Fibroblast of the aortic adventitia (primary cell): ENCODE measurements around the gene GRAMD1A. TPM values are rescaled to one million over a fixed set of nuclear protein-coding genes. Genes with fewer than 3 reads are reported as not detected.
"Not testable (repeated sequence)": the region's sequence is repeated elsewhere in the genome, so short reads cannot be mapped to it uniquely, and the experiment has no call there.

Source experiments
- DNase-seq: peaks from one replicate; pipeline ENCODE4 v3.0.0-alpha.2; 2010; ENCODE audit warnings: low read depth
- H3K4me3 ChIP-seq: 2 replicates; pipeline ENCODE4 v1.5.1; 2011; ENCODE audit warnings: low read depth, mild to moderate bottlenecking, control low read depth, low read length, moderate library complexity
- total RNA-seq: library from RNA; depleted of rRNA; stranded (reverse); fragments of >200 nt; gene quantifications from 2 replicates; pipeline ENCODE4 v1.2.3, GENCODE V29; 2012; ENCODE audit warnings: low replicate concordance
- TF ChIP-seq, protein P1 (sequence below): IDR thresholded peaks from 2 replicates; pipeline ENCODE4 v1.5.1; 2011; ENCODE audit warnings: mild to moderate bottlenecking, low read length, control low read depth, inconsistent platforms; ENCODE audit not compliant: insufficient read depth

GRAMD1A gene
- total RNA-seq, 1 donor = 25.1 TPM

GRCh38 chr19:35004517-35005255 lies 4.6 kb downstream of the GRAMD1A start:
- TF ChIP-seq, protein P1, sequence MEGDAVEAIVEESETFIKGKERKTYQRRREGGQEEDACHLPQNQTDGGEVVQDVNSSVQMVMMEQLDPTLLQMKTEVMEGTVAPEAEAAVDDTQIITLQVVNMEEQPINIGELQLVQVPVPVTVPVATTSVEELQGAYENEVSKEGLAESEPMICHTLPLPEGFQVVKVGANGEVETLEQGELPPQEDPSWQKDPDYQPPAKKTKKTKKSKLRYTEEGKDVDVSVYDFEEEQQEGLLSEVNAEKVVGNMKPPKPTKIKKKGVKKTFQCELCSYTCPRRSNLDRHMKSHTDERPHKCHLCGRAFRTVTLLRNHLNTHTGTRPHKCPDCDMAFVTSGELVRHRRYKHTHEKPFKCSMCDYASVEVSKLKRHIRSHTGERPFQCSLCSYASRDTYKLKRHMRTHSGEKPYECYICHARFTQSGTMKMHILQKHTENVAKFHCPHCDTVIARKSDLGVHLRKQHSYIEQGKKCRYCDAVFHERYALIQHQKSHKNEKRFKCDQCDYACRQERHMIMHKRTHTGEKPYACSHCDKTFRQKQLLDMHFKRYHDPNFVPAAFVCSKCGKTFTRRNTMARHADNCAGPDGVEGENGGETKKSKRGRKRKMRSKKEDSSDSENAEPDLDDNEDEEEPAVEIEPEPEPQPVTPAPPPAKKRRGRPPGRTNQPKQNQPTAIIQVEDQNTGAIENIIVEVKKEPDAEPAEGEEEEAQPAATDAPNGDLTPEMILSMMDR = no peak
- DNase-seq = no peak
- H3K4me3 ChIP-seq = no peak overlapping the region

GRCh38 chr19:35005256-35005977 lies 5.3 kb downstream of the GRAMD1A start:
- no peak overlapping the region for H3K4me3 ChIP-seq
- TF ChIP-seq, protein P1 = no peak
- DNase-seq = no peak

GRCh38 chr19:35006007-35006341 lies 5.9 kb downstream of the GRAMD1A start:
- H3K4me3 ChIP-seq, DNase-seq: not testable (repeated sequence)

GRCh38 chr19:35006342-35006998 lies 6.3 kb downstream of the GRAMD1A start:
- TF ChIP-seq, protein P1 = no peak
- H3K4me3 ChIP-seq = no peak overlapping the region
- DNase-seq = peak; percentile 85

DNA sequence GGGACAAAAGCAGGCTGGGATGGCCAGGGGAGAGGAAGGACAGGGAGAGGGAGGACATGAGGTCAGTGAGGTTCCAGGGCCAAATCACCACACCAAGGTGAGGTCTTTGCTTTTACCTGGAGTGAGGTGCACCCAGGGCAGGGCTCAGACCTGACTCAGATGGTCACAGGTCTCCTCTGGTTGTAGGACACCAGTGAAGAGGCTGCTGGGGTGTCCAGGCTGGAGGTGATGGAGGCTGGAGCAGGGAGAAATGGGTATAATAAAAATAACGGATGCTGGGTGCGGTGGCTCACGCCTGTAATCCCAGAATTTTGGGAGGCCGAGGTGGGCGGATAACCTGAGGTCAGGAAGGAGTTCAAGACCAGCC lies 6.9 kb downstream of the GRAMD1A start:
- no peak overlapping the region for H3K4me3 ChIP-seq
- DNase-seq = no peak
- TF ChIP-seq, protein P1 = no peak

DNA sequence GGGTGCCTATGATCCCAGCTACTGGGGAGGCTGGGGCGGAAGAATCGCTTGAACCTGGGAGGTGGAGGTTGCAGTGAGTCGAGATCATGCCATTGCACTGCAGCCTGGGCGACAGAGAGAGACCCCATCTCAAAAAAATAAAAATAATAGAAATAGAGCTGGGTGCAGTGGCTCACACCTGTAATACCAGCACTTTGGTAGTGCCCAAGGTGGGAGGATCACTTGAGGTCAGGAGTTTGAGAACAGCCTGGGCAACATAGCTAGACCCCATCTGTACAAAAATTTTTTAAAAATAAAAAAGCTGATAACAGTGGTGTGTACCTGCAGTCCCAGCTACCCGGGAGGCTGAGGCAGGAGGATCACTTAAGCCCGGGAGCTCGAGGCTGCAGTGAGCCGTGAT lies 7.3 kb downstream of the GRAMD1A start:
- H3K4me3 ChIP-seq, DNase-seq: not testable (repeated sequence)

GRCh38 chr19:35008891-35009341 lies 8.8 kb downstream of the GRAMD1A start:
- H3K4me3 ChIP-seq = no peak overlapping the region
- TF ChIP-seq, protein P1 = no peak
- no peak for DNase-seq
